GM13977 (cell line): ENCODE measurements around the gene DISP2.

ENCODE experiments used
- DNase-seq: peaks from one replicate; pipeline ENCODE4 v3.0.0; 2012; ENCODE audit warnings: low spot score
- CTCF ChIP-seq: IDR thresholded peaks from 2 replicates; pipeline ENCODE4 v1.5.1; 2012; ENCODE audit warnings: mild to moderate bottlenecking, control low read depth; ENCODE audit not compliant: insufficient read depth; ENCODE audit errors: extremely low read depth, missing control alignments
- in situ Hi-C: fragments of 300-500 bp; cut with MboI; formaldehyde crosslinking; loops from one replicate; pipeline ENCODE4 v1.12.0; 2022; ENCODE audit warnings: low sequenced_read_pairs, low pct_unique_long_range_greater_than_20kb, mixed read lengths, inconsistent platforms; ENCODE audit not compliant: unreplicated experiment

DISP2 gene

GRCh38 chr15:40327457-40327856 is 30.6 kb upstream of the DISP2 start:
- in situ Hi-C loops = no loop called here
- no peak for DNase-seq
- no peak for TF ChIP-seq CTCF

GRCh38 chr15:40328176-40328575 is 29.8 kb upstream of the DISP2 start:
- DNase-seq = no peak
- no peak for TF ChIP-seq CTCF
- in situ Hi-C loops = no loop called here

GRCh38 chr15:40328751-40329150 is 29.3 kb upstream of the DISP2 start:
- no peak for DNase-seq
- in situ Hi-C loops = no loop called here
- no peak for TF ChIP-seq CTCF

- no peak for DNase-seq
- no peak for TF ChIP-seq CTCF
Observed at GRCh38 chr15:40329804-40330203, 28.2 kb upstream of the DISP2 start.

GRCh38 chr15:40330368-40330836 is 27.6 kb upstream of the DISP2 start:
- in situ Hi-C loops = no loop called here
- no peak for DNase-seq
- no peak for TF ChIP-seq CTCF

More at GRCh38 chr15:40329804-40330203, 28.2 kb upstream of the DISP2 start:
- in situ Hi-C loops = no loop called here

- in situ Hi-C loops = no loop called here
- DNase-seq = no peak
- TF ChIP-seq CTCF = no peak
Observed at GRCh38 chr15:40331026-40331425, 27.0 kb upstream of the DISP2 start.

GRCh38 chr15:40331637-40332036 is 26.4 kb upstream of the DISP2 start:
- DNase-seq = no peak
- no peak for TF ChIP-seq CTCF
- in situ Hi-C loops = no loop called here
